HepG2 (cell line): Measurements from ENCODE around the gene RNF114. TPM values are rescaled to one million over a fixed set of nuclear protein-coding genes. Genes with fewer than 3 reads are reported as not detected.

ENCODE experiments used
- ATF5 ChIP-seq: sonication (generic); formaldehyde crosslinking; IDR thresholded peaks from 2 replicates; pipeline ENCODE4 v1.4.0; 2020; ENCODE audit warnings: mild to moderate bottlenecking, low read depth, missing genetic modification reagents
- FOSL2 ChIP-seq: sonication (generic); formaldehyde crosslinking; IDR thresholded peaks from 2 replicates; pipeline ENCODE4 v1.4.0; 2020; ENCODE audit warnings: missing genetic modification reagents
- HBP1 ChIP-seq: IDR thresholded peaks from 2 replicates; pipeline ENCODE4 v1.6.1; 2016; ENCODE audit warnings: low read depth, control low read depth
- HNF4A ChIP-seq: sonication (generic); formaldehyde crosslinking; IDR thresholded peaks from 2 replicates; pipeline ENCODE4 v1.4.0; 2020; ENCODE audit warnings: missing genetic modification reagents
- KDM3A ChIP-seq: IDR thresholded peaks from 2 replicates; pipeline ENCODE4 v1.6.1; 2018; ENCODE audit warnings: low read depth, missing compliant biosample characterization
- MNT ChIP-seq: fragments of 450-650 bp; IDR thresholded peaks from 2 replicates; pipeline ENCODE4 v1.6.1; 2016
- PRDM15 ChIP-seq: sonication (generic); formaldehyde crosslinking; IDR thresholded peaks from 2 replicates; pipeline ENCODE4 v1.4.0; 2020; ENCODE audit warnings: missing genetic modification reagents
- PRPF4 ChIP-seq: fragments of 200-400 bp; formaldehyde crosslinking; IDR thresholded peaks from 2 replicates; pipeline ENCODE4 v1.6.1; 2016; ENCODE audit warnings: low read length, low read depth; ENCODE audit not compliant: poor library complexity, severe bottlenecking
- SCMH1 ChIP-seq: sonication (generic); formaldehyde crosslinking; IDR thresholded peaks from 2 replicates; pipeline ENCODE4 v1.9.0; 2021; ENCODE audit warnings: missing genetic modification reagents, mild to moderate bottlenecking, borderline replicate concordance
- SP140L ChIP-seq: sonication (generic); formaldehyde crosslinking; IDR thresholded peaks from 2 replicates; pipeline ENCODE4 v1.4.0; 2020; ENCODE audit warnings: missing genetic modification reagents, borderline replicate concordance
- ZNF124 ChIP-seq: sonication (generic); formaldehyde crosslinking; IDR thresholded peaks from 2 replicates; pipeline ENCODE4 v1.4.0; 2020; ENCODE audit warnings: missing genetic modification reagents
- ZNF180 ChIP-seq: sonication (generic); formaldehyde crosslinking; IDR thresholded peaks from 2 replicates; pipeline ENCODE4 v1.4.0; 2020; ENCODE audit warnings: low read depth, missing genetic modification reagents, borderline replicate concordance
- ZNF333 ChIP-seq: sonication (generic); formaldehyde crosslinking; IDR thresholded peaks from 2 replicates; pipeline ENCODE4 v1.4.0; 2020; ENCODE audit warnings: mild to moderate bottlenecking, missing genetic modification reagents, borderline replicate concordance
- ZNF484 ChIP-seq: sonication (generic); formaldehyde crosslinking; IDR thresholded peaks from 2 replicates; pipeline ENCODE4 v1.5.1; 2020; ENCODE audit warnings: mild to moderate bottlenecking, low read depth, missing genetic modification reagents, borderline replicate concordance
- ZNF503 ChIP-seq: sonication (generic); formaldehyde crosslinking; IDR thresholded peaks from 2 replicates; pipeline ENCODE4 v1.4.0; 2020; ENCODE audit warnings: missing genetic modification reagents
- ZNF878 ChIP-seq: sonication (generic); formaldehyde crosslinking; IDR thresholded peaks from 2 replicates; pipeline ENCODE4 v1.8.1; 2023; ENCODE audit warnings: mild to moderate bottlenecking, missing genetic modification reagents, moderate library complexity
- polyA plus RNA-seq, 8 experiments: library from polyadenylated mRNA; depleted of rRNA in 3 of 8; stranded (reverse) in 7 of 8; unstranded in 1 of 8; fragments of >200 nt; fragmentation: Illumina TruSeq in 4 of 8; extraction: Trizol in 4 of 8; gene quantifications; 2 replicates each; pipeline versions ENCODE4 v1.2.1 to v1.2.3, GENCODE V29; 2011 to 2016; ENCODE audit warnings: low read depth in 4 of 8, missing spikeins in 1 of 8, mixed read lengths in 1 of 8; ENCODE audit not compliant: insufficient read depth in 1 of 8
- total RNA-seq, 5 experiments: library from RNA; depleted of rRNA; stranded (reverse); fragments of >200 nt; fragmentation: Illumina TruSeq; extraction: Trizol; gene quantifications; 2 replicates each; pipeline ENCODE4 v1.2.3, GENCODE V29; 2016; ENCODE audit warnings: low read depth in 1 of 5

The RNF114 gene
- total and polyA plus RNA-seq, 2 of the 13 experiments (the other 11 are each of a cell fraction or from before 2014, with no cell fraction given), result 119 to 126 TPM

GRCh38 chr20:49915380-49916145 lies 20.6 kb upstream of the RNF114 start, which contains the start of gene SPATA2 (continued):
- peak; percentile 21; the same call in 1 of the 2 replicates for TF ChIP-seq MNT
- no peak for TF ChIP-seq ZNF484 (CRISPR knock-in tag)
- TF ChIP-seq ATF5, result peak; percentile 78; the same call in 1 of the 2 replicates
- TF ChIP-seq SP140L, result no peak
- TF ChIP-seq FOSL2 (CRISPR knock-in tag), result peak; percentile 50
- TF ChIP-seq HBP1, result peak; percentile 82; the same call in 1 of the 2 replicates
- TF ChIP-seq PRDM15 (CRISPR knock-in tag), result peak; percentile 77; the same call in 1 of the 2 replicates
- TF ChIP-seq ZNF333, result peak; percentile 99
- TF ChIP-seq HNF4A, result peak; percentile 58
- TF ChIP-seq SCMH1 (CRISPR knock-in tag), result no peak
- TF ChIP-seq ZNF878 (CRISPR knock-in tag), result no peak
- TF ChIP-seq PRPF4, result no peak
- TF ChIP-seq ZNF180 (CRISPR knock-in tag), result no peak
- 0 out of 2 replicates have a peak, but pooled peaks have one; percentile 75 for TF ChIP-seq ZNF124 (CRISPR knock-in tag)
- peak; percentile 48; the same call in 1 of the 2 replicates for TF ChIP-seq KDM3A (CRISPR knock-in tag)
- peak; percentile 91 for TF ChIP-seq ZNF503 (CRISPR knock-in tag)
